Measurements from ENCODE around the gene BCL11A.

BCL11A gene

DNA sequence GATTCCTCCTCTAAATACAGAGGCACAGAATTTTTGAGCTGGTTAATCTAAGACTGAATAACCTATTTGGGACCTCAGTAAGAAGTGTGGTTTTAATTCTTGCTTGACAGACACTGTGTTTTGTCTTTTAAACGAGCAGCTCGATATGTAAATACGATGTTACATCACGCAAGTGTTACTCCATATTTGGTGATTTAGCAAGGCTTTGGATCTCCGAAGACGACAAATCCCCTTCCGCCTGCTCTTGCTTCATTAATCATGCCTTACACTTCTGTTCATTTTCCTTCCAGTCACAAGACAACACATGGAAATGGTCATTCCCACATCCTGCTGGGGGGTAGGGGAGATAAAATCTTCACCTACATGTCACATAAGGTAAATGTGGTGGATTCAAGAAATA lies 9.4 kb downstream of the BCL11A start:
- ATAC-seq = no peak

DNA sequence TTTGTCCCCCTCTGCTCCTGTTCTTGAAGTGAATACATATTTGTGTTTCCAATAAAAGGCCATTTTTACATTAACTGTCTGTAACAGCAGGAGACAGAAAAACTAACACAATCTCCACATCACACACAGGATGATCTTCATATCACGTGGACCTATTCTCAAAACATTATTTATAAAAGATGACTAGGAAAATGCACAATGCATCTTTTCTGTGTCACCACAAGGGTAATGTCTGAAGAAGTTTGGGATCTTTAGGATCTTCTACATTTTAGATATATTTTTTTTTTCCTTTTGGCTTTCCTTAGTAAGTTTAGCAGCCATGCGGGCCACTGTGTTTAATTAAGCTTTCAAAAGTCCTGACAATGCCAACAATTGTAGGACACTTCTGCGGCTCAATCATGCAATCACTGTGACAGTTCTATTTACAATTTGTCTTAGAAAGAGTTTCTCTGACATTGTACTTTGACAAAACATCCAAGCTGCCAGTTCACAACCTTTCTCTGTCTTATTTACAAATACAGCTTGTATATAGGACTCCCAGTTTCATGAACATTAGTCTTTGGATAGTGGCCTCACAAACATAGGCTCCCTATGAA lies 12.3 kb downstream of the BCL11A start:
- no peak for ATAC-seq

DNA sequence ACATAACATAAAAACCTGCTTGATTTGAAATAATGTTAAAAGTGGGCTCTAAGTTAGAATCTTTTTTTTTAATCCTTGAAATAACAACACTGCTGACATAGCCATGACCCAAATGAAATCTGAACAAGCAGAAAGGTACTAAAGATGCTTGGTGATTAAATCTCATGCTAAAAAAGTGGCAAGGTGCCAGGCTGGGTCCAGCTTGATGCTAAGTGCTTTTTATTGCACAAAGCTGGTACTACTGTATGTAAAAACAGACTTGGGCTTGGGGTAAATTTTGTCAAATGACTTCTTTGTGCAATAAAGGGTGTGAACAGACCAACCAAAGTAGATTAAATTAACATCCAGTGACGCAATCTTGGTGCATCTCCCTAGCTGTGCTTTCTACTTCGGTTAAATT lies 13.4 kb downstream of the BCL11A start:
- ATAC-seq = no peak

DNA sequence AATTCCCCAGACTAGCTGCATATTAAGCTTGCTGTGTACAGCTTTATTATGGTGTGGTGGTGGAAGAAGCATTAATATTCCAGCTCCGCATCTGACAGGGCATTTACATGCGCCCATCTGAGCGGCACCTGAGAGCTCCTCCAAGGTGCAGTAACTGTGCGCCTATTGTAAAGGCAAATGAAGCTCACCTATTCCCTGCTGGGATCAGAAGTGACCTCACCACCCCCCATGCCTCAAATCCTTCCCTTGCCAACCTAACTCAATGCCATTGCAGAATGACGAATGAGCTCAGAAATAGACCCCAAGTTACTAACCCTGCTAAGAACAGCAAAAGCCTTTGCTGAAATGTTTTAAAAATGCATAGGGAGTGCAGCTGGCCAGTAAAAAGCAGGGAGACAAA lies 14.3 kb downstream of the BCL11A start:
- ATAC-seq = no peak

DNA sequence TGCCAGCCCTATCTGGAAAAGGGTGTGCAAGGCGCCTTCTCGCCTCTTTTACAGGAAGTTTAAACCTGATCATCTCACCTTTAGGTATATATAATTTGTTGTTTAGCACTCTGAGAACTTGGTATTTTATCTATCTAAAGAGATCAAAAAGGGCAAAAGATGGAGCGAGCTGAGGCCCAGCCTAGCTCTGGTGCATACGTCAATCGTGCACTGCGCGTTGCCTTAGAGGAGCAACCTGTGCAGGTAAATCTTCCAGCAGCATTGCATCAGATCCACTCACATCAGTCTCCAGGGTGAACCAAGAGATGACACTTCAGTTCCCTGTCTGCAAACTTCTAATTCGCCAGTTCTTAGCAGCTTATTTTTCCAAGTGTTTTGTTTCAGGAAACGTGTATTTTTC lies 15.4 kb downstream of the BCL11A start:
- no peak for ATAC-seq

DNA sequence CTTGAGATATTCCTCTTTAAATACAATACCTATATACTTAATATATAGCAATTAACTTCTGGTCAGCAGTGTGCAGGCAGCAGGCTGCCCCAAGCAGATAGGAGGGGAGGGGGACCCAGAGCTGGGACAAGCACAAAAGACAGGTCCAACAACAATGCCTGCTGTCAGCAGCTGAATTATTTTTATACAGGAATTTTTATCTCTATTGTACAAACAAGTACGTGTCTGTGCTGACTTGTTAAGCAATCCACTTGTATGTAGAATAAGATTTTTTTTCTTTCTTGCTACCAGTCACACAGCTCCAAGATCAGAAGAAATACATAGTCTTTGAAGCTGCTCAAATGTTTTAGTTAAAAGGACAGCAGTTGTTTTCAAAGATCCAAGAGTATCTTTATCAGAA lies 16.7 kb downstream of the BCL11A start:
- ATAC-seq = no peak

DNA sequence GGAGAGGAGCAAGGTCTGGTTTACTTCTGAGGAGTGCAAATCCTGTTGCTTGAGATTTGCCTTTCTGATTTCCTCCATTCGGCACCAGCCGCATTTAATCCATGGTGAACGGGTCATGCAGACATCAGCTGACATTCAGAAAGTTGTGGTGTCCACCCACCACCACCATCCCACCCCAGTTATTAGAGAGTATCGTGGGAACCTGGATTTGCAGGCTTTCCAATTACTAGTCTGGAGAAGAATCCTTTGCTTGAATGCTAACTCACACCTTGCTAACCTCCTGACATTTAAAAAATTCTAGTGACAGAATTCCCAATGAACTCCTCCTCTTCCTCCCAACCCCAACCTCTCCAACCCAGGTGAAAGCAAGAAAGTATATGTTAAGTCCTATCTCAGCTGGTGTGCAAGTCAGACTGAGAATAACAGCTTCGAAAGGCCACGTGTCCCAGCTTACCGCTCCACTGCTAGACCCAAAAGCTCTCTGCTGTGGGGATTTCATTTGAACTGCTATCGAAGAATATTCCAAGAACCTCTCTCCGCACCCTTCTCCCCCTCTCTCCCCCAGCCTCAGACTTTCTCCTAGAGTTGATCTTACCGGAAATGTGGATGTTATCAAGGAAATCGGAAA lies 17.7 kb downstream of the BCL11A start:
- ATAC-seq = no peak

DNA sequence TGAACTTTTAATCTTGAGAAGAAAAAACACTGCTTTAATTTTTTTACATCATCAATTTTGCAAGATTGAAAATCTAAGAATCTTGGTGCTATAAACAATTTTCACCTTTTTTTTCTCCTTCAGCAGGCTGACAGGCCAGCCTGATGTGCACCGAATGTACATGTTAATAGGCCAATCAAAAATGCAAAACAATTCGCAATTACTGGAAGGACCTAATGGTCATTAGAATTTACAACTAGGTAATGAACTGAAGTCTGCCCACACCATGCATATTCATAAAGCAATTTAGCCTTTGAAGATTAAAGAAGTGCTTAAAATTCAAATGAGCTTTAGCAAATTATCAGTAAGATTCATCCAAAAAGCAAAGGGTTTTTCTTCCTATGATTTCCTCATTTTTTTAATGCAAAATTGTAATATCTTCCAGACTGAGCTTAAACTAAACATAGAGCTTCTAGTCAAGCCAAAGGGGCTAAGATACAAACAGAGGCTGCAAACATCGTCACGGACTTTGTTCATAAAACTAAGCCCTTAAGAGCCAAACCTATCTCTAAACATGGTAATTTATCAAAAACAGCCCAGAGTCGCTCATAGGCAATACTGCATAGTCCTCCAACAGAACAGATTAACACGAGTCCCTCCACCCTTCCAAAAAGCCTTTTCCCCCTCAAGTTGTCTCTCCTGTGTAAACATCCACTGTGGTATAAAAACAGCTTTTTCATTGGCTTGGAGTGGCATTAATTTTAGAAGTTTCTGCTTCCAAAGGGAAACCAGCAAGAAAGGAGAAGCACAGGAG lies 18.4 kb downstream of the BCL11A start:
- no peak for ATAC-seq

DNA sequence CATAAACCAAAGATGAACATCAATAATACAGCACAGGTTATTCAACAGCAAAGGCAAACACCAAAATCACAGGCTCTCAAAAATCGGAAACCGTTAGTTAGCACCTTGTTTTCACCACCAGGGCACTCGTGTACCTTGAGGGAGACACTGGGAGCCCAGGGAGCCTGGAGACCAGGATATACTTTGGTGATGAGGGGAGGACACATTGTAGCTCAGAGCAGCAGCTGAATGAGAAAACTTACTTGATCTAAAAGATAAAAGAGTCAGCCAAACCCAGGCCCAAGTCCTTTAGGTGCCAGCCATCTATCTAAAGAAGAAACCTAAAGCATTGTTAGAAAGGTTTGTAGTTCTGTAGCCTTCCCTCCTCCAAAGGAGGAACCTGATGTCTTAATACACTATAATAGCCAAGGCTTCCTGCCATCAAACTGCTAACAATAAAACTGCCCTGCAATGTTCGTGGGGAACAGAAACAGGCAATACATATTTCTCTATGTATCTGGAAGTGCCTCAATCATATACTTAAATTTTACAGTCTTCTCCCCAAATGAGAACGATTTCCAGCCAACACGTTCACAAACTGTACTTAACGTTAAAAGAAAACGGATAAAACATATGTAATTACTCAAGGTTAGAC lies 19.3 kb downstream of the BCL11A start:
- ATAC-seq = no peak

DNA sequence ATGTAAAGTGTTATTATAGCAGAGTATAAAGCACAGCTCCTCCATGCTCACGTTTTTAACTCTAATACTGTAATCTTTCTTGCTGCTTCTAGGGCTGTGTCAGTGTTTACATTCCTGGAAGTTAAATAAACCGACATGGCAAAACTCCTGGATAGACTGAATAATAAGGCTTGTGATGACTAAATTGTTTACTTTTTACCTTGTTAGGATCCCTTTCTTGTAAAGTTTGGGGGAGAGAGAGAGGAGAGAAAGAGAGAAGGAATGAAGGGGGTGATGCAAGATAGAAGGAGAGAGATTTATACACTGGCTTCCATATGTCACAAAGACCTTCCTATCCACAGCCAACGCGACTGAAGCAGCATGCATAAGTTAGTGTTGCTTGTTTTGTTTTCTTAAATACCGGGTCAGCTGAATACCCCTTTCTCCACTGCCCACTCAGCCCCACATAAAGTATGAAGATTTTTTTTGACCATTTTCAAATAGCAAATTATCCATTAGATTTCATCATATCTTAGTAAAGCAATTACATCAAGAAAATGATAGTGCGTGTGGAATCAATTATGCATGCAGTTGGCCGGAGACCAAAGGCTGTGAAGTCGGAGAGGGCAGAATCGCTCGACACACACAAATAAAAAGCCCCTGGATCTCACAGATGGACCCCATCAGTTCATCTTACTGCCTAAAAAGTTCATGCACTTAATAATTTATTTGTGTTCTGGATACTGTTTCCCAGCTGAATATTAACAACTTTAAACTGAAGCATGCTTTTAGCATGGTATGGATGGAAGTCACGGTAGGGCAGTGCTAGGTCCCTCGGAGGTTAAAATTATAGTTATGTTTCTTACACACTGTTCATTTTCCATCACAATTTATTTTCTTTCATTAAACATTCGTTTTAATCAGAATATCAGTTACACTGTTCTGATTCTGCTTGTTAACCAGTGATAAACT lies 20.1 kb downstream of the BCL11A start:
- no peak for ATAC-seq

DNA sequence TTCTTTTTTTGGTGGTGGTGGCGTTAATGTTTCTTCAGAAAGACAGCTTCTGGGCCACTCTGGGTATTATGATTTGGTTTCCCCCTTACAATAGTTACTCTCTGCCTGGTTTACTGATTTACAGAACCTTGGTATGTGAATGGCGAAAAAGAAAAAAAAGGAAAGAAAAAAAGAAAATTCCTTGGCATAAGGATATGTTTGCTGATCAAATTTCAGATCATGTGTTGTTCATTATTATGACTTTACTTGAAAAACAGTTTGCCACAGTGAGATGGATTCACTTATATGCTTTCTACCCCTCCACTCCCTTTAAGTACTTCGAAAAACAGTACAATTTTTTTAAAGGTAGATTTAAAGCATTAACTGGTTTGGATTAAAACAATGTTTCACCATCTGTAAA lies 21.0 kb downstream of the BCL11A start:
- ATAC-seq = no peak

DNA sequence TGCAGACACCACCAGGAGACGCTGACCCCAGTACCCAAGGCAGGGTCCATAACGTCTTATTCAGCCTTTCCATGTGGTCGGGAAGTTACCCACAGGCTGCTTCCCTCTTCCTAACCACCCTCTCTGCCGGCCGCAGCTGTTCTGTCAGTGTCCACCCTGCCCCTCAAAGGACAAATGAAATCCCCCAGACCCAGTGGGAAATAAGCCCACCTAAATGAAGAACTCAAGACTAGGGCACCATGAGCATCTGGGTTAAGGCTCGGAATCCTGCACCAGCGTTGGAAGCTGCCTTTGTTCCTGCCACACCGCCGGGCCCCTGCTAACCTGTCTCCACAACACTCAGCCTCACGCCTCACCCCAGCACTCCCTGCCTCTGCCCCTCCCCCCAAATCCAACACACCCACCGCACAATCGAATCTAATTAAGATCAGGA lies 21.7 kb downstream of the BCL11A start:
- no peak for ATAC-seq

DNA sequence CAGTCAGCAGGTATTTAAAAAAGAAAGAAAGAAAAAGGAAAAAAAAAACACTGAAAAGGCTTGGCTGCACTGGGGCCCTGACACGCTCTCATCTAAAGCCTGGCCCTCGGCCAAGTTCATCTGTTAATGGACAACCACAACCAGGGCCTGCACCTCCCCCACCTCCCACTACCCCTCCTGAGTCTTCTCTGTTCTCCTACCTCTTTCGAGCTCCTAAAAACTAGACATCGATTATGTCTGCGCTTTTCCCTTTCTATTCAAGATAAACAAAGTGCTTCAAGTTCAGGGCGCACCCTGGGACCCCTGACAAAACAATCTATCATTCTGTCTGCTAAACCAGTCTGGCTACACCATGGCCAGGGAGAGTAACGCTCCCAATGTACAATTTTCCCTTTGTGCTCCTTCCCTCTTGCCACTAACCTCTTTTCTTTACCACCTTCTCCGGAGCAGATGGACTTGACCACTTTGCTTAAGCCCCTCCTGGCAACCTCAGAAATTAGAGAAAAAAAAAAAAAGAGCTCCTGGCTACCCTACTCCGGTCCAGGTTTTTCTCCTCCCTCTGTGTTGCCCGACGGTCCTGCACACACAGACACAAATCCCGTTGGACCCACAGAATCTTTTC lies 22.7 kb downstream of the BCL11A start:
- ATAC-seq = no peak

DNA sequence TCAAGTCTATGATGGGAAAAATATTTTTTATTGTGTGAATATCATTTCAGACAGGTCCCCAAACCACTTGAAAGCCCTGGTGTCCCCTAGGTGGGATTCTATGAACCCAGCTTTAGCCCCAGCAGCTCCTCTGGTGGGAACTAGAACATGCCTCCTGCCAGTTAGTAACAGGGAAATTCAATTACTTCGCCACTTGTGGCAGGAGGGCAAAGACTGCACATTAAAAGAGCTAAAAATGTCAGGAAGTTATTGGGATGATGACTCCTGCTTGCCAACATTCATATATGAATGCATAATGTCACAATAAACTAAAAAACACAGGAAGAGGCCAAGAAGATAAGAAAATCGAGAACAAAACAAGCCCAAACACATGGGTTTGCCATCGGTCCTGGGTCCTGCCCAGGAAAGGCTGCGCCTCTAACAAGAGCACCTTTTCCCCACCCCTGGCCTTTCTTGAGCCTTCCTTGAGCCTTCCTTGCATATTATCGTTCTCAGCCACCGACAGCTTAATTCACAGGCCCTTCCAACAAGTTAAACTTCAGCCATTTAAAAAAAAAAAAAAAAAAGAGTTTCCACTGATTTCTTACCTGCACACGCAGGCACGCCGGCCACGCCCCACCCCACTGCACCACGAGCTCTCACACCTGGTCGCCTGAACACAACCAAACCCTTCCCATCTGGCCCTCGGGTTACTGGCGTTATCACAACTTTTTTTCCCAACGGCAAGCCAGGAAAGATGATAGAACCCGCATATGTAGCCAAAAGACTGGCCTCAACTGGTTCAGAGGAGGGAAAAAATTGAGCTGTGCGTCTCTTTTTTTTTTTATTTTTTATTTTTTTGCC lies 23.4 kb downstream of the BCL11A start:
- no peak for ATAC-seq

DNA sequence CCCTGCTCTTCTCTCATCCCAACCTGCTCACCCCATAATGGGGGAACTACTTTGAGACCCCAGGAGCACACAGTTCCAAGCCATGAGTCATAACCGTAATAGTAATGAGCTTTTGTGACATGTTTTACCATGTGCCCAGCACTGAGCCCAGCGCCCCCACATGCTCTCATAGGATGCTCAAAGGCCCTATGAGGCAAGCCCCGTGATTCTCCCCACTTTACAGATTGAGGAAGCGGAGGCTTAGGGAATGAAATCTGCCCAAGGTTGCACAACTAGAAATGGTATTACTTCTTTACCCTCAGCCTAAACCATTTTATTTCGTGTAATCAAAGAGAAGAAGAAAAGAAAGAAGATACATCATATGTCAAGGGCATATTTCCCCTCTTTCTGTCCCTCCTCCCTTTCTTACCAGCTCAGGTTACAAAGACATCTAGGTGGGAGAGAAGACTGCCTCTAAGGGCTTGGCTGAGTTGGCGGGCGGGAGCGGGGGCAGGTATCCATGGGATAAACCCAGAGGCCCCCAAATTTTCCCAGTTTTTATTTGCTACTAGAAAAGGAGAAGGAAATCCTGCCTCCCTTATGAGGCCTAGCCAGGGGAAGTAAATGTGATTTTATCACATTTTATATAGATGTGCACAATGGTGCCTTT lies 24.2 kb downstream of the BCL11A start:
- no peak for ATAC-seq

DNA sequence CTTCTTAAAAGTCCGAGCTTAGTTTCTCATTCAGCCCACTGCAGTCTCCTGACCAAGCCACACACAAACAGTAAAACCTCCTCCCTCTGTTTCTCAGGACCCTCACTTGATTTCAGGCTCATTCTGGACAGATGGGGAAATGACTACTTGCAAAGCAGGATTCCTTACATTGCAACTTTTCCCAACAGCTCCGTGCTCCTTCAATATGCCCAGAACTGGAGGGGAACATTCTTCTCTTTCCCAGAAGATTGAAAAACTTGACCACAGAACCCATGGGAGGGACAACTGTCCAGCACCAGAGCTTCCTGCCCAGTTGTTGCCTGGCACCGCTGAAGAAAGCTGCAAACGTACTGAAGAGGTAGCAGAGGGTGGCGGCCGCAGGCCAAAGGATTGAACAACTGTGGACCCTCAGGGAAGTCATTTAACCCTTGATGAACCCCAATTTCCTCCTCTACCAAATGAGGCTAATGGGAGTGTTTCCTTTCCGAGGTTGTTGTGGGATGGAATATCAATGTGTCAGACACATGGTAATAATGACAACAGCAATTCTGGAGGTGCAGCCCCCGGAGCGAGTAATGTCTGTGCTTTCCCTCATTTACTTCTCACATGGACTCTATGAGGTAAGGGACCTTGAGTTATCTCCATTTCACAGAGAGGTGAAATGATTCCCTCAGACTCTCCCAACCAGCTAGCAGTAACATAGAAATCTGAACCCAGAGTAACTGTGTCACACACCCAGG lies 25.0 kb downstream of the BCL11A start:
- no peak for ATAC-seq

DNA sequence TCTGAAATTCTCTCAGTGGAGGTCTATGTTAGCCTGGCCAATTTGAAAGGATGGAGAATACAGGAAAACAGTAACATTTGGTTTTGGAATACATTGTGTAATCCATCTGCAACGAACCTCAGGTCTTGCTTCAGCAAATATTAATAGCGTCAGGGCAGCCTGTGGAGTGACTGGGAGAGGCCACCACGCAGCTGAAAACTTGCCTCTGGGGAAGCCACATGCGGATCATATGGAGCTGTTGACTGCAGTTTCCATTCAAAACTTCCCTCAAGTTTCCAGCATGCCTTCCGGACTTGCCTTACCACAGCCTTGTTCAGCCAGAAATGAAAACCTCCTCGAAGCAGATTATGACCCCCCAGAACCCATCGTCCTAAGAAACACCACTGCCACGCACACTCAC lies 25.7 kb downstream of the BCL11A start:
- no peak for ATAC-seq

DNA sequence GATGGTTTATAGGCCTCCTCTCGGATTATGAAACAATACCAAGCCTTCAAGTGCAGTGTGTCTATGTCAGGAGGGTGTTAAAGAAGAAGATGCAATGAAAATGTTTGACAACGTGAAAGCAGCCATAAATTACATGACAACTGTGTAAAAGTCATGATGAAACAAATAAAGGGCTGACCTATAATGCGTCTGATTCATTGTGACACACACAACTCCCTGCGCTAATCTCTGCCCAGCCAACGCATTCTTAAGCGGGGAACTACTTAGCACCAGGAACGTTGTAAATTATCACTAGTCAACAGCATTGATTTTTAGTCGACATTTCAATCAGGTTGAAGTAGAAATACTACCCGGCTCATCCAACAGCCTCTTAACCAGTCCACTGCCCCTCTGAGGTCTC lies 26.8 kb downstream of the BCL11A start:
- ATAC-seq = no peak

DNA sequence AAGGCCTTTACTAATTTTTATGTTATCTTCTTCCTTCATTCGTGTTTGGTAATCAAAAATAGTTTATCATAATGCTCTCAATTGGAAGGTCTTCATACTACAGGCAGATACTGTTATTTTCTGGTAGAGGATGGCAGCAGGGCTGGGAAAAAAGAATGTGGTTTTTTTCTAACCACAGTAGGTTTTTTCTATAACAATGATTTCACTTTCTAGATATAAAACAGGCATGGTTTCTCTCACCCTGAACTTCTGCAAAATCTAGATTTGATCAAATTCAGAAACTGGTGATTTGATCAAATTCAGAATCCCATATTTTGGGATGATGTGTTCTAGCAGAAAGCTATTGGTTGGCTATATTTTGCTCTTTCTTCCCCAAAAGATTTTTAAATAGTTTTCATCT lies 27.6 kb downstream of the BCL11A start:
- no peak for ATAC-seq

DNA sequence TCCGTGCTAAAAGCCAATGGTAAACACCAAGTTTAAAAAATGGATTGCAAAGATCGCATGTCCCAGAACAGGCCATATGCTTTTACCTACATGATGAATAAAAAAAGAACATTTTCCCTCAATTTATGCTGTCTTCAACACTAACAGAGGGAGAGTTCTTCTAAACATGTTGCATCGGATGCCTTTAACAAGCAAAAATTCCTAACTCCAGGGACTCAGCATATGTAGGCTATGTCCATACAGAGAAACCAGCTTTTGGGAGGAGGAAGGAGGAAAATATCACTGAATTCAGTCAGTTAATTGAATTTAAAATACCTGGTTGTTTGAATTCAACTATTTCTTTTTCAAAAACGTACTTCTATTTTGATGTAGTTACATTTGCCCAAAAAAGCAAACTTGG lies 28.6 kb downstream of the BCL11A start:
- ATAC-seq = no peak
